Sigmoid colon (tissue), 4 donors: Measurements from ENCODE around the gene FAS.

Experiments
- CTCF ChIP-seq, 4 experiments: fragments of 450-650 bp in 3 of 4; fragments of 200-600 bp in 1 of 4; IDR thresholded peaks; one replicate each; pipeline ENCODE4 v1.5.1; 2016 to 2019; ENCODE audit warnings: antibody characterized with exemption in 4 of 4, mild to moderate bottlenecking in 3 of 4, moderate library complexity in 2 of 4
- EP300 ChIP-seq, 4 donors: sonication (generic); formaldehyde crosslinking; IDR thresholded peaks; one replicate each; pipeline ENCODE4 v1.6.1; 2017; ENCODE audit warnings: antibody characterized with exemption in 4 of 4
- POLR2A ChIP-seq, 2 donors: fragments of 450-650 bp; IDR thresholded peaks; one replicate each; pipeline ENCODE4 v1.6.1; 2016; ENCODE audit warnings: antibody characterized with exemption in 2 of 2, mild to moderate bottlenecking in 2 of 2, moderate library complexity in 2 of 2
- POLR2AphosphoS5 ChIP-seq, 4 donors: sonication (generic); formaldehyde crosslinking; IDR thresholded peaks; one replicate each; pipeline ENCODE4 v1.6.1; 2017; ENCODE audit warnings: antibody characterized with exemption in 4 of 4

GRCh38 chr10:88960802-88961201 lies 29.8 kb upstream of the FAS start:
- TF ChIP-seq CTCF (IDR thresholded peaks at IDR 0.05) (no peak), POLR2AphosphoS5 (IDR thresholded peaks at IDR 0.05) (no peak), POLR2A (IDR thresholded peaks at IDR 0.05) (no peak), EP300 (IDR thresholded peaks at IDR 0.05) (no peak)
